HG03439 (cell line): ENCODE data around the gene RGL1.
"Not testable (repeated sequence)": the region's sequence is repeated elsewhere in the genome, so short reads cannot be mapped to it uniquely, and the experiment has no call there.

Source experiments
- ATAC-seq: cut with Tn5 transposase; IDR thresholded peaks from one replicate; pipeline ENCODE4 v1.9.1; 2021; ENCODE audit warnings: mild to moderate bottlenecking, moderate library complexity; ENCODE audit not compliant: unreplicated experiment

The RGL1 gene

GRCh38 chr1:183783767-183784637, 20.9 kb upstream of the RGL1 start:
- no peak for ATAC-seq

GRCh38 chr1:183785921-183786320, 19.0 kb upstream of the RGL1 start:
- ATAC-seq, result not testable (repeated sequence)

- no peak for ATAC-seq
These were observed 17.2 kb upstream of the RGL1 start for GRCh38 chr1:183787704-183788103.

GRCh38 chr1:183791319-183791718, 13.6 kb upstream of the RGL1 start:
- ATAC-seq, result no peak

GRCh38 chr1:183792300-183792699, 12.6 kb upstream of the RGL1 start:
- no peak for ATAC-seq

- no peak for ATAC-seq
These were observed 10.8 kb upstream of the RGL1 start for GRCh38 chr1:183794088-183794487.

GRCh38 chr1:183800449-183800848, 4.5 kb upstream of the RGL1 start:
- no peak for ATAC-seq

- no peak for ATAC-seq
These were observed 3.3 kb upstream of the RGL1 start for GRCh38 chr1:183801649-183802048.

- ATAC-seq, result no peak
These were observed 533 bp upstream of the RGL1 start for GRCh38 chr1:183804387-183804786.

- no peak for ATAC-seq
These were observed 1.2 kb downstream of the RGL1 start for GRCh38 chr1:183806125-183806524.

GRCh38 chr1:183806675-183807074, 1.8 kb downstream of the RGL1 start:
- ATAC-seq, result no peak

- ATAC-seq, result peak; percentile 53
These were observed 2.7 kb downstream of the RGL1 start for GRCh38 chr1:183807549-183808168.

- ATAC-seq, result no peak
These were observed 3.5 kb downstream of the RGL1 start for GRCh38 chr1:183808296-183809027.

- no peak for ATAC-seq
These were observed 5.2 kb downstream of the RGL1 start for GRCh38 chr1:183810121-183810520.

- no peak for ATAC-seq
These were observed 6.0 kb downstream of the RGL1 start for GRCh38 chr1:183810756-183811544.

GRCh38 chr1:183812128-183812527, 7.2 kb downstream of the RGL1 start:
- ATAC-seq, result no peak

GRCh38 chr1:183812686-183813569, 8.0 kb downstream of the RGL1 start:
- ATAC-seq, result no peak

- no peak for ATAC-seq
These were observed 9.3 kb downstream of the RGL1 start for GRCh38 chr1:183814121-183814681.

GRCh38 chr1:183816110-183816509, 11.2 kb downstream of the RGL1 start:
- ATAC-seq, result no peak
